ENCODE measurements around the gene HS6ST2.
"Not testable (repeated sequence)": the region's sequence is repeated elsewhere in the genome, so short reads cannot be mapped to it uniquely, and the experiment has no call there.

The HS6ST2 gene

GRCh38 chrX:132958091-132958703, at the start of gene HS6ST2:
HS6ST2 (minus strand) TSS chrX:132958629.
- peak in 1 of 3 donors; percentile 1 for DNase-seq

- no peak for DNase-seq
These were observed 49.0 kb upstream of the HS6ST2 start for GRCh38 chrX:133007458-133007857.

- no peak for DNase-seq
These were observed 47.2 kb upstream of the HS6ST2 start for GRCh38 chrX:133005616-133006015.

- peak in 2 of 3 donors; percentile 2 to 14 for DNase-seq
These were observed 46.6 kb upstream of the HS6ST2 start for GRCh38 chrX:133005042-133005441.

GRCh38 chrX:132999209-132999608, 40.8 kb upstream of the HS6ST2 start:
- DNase-seq: no peak

GRCh38 chrX:132990835-132991234, 32.4 kb upstream of the HS6ST2 start:
- no peak for DNase-seq

DNA sequence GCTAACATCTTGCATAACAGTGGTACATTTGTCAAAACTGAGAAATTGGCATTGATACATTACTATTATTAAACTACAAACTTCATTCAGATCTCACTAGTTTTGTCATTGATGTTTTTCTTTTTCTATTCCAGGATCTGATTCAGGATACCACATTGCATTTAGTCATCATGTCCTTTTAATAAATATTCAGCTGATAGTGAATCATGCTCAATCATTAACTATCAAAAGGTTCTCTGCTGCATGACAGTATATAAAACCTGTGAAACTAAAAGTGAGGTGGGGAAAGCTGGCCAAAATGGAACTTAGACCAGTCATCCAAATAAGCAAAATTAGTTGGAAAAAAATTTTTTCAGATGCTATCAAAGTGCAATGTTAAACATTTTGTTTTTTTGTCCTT, 28.1 kb upstream of the HS6ST2 start:
- no peak for DNase-seq

- DNase-seq: no peak
These were observed 25.7 kb upstream of the HS6ST2 start for GRCh38 chrX:132984058-132984650.

DNA sequence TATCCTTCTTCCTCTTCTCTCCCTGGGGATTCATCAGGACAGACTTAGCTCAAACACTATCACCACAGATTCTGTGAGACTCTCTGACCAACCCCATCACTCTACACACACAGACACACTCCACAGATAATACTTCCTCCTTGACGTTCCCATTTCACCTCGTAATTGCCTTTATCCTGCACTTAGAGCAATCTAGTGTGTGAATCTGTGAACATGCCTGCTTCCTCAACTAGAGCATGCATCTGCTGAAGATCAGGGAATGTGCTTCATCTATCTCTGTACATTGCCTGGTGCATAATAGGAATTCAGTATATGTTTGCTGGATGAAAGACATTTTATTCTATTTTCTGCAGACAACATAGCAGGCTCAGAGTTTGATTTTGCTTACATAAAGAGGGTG, 25.1 kb upstream of the HS6ST2 start:
- no peak for DNase-seq

DNA sequence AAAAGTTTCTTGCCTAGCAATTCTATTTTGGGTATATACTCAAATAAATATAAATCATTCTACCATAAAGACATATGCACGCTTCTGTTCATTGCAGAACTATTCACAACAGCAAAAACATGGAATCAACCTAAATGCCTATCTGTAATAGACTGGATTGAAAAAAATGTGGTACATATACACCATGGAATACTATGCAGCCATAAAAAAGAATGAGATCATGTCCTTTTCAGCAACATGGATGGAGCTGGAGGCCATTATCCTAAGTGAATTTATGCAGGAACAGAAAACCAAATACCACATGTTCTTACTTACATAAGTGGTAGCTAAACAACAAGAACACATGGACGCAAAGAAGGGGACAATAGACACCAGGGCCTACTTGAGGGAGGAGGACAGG, 21.6 kb upstream of the HS6ST2 start:
- DNase-seq: not testable (repeated sequence)

GRCh38 chrX:132968296-132968949, 10.0 kb upstream of the HS6ST2 start:
- DNase-seq: no peak

GRCh38 chrX:132967049-132967448, 8.6 kb upstream of the HS6ST2 start:
- no peak for DNase-seq

- no peak for DNase-seq
These were observed 7.0 kb upstream of the HS6ST2 start for GRCh38 chrX:132965461-132965860.

DNA sequence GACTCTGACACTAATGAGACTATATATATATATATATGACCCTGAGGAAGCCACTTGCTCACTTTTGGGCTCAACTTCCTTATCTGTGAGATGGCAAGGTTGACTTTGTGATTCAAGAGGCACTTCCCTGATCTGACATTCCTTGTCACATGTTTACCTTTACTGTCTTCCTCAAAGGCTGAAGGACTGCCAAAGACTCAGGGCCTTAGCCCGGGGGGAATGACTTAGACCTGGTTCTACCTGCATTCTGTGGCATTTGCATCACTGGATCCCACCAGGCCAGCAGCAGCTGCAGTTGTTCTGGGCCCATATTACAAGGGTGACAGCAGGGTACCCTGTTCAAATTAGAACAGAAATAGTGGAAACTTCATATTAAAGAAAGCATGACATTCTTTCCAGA, 3.1 kb upstream of the HS6ST2 start:
- DNase-seq: no peak

- peak in 1 of 3 donors; percentile 18 for DNase-seq
These were observed 978 bp downstream of the HS6ST2 start for GRCh38 chrX:132957211-132958090.

GRCh38 chrX:132956421-132957210, 1.8 kb downstream of the HS6ST2 start:
- DNase-seq: no peak

- DNase-seq: no peak
These were observed 2.7 kb downstream of the HS6ST2 start for GRCh38 chrX:132955690-132956089.

DNA sequence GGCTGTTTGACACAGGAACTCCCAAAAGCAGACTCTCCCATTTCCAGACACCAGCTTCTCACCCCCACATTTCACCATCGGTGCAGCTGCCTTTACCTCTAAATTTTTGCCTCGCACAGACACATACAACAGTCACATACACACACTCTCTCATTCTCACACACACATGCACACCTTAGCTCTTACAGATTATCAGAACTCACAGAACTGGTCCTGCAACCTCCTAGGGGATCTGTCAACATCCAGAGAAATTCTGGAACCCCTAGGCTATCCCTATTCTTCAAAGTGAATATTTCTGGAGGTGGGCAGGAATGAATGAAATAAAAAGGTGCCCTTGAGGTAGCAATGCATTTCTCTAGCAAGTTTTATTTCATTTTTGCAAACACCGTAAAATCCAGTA, 4.1 kb downstream of the HS6ST2 start:
- DNase-seq: no peak

DNA sequence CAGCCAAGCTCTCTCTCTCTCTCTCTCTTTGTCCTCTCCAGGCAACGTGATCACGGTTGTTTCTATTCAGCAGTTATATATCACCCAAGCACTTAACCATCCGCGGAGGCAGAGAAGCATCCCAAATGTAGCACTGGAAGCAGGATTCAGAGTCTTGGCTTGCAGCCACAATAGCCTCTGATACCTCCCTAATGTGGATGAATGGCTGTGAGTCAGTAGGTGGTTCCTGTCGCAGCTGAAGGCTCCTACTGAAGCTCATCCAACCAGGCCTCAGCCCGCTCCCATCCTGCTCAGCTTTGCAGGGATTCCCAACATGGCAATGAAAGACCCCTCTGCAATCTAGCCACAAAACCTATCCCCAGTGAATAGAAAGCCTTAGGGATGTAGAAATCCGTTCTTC, 5.1 kb downstream of the HS6ST2 start:
- DNase-seq: no peak

DNA sequence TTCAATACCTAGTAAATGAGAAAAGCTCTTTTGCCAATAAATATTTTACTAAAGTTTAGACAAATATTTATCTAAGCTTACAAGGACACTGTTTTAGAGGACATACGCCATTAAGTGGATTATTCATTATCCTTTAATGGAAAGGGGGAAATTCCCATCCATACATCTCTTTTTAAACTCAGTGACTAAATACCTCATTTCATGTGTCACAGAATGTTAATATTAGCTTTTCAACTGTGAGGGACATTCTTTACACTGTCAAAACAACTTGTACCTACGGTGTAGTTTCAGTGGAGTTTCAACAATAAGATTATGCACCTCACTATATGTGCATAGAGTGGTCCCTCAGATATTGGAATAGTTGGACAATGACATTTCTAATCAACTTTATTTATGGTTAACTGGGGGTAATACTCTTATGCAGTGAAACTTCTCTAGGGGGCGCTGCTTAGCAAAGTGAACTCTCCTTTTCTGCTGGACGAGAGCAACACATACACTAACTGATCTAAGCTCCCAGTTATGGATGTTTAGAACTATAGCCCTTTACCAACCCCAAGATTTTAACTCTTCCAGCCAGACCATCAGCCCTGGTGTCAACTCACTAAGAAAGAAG, 9.7 kb downstream of the HS6ST2 start:
- peak in 1 of 3 donors; percentile 6 for DNase-seq

DNA sequence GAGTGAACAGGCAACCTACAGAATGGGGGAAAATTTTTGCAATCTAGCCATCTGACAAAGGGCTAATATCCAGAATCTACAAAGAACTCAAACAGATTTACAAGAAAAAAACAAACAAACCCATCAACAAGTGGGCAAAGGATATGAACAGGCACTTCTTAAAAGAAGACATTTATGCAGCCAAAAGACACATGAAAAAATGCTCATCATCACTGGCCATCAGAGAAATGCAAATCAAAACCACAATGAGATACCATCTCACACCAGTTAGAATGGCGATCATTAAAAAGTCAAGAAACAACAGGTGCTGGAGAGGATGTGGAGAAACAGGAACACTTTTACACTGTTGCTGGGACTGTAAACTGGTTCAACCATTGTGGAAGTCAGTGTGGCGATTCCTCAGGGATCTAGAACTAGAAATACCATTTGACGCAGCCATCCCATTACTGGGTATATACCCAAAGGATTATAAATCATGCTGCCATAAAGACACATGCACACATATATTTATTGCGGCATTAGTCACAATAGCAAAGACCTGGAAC, 13.3 kb downstream of the HS6ST2 start:
- not testable (repeated sequence) for DNase-seq
